ENCODE data around the gene C4orf50. TPM values are rescaled to one million over a fixed set of nuclear protein-coding genes. Genes with fewer than 3 reads are reported as not detected.

Gene C4orf50
- total and polyA plus RNA-seq, 2 experiments from 2014 or later: 0.06 to 0.31 TPM

- no peak overlapping the region for H3K27ac ChIP-seq (ENCODE audit: low read depth)
- no peaks in the 10 kb centered on the region for H3K9me3 Mint-ChIP-seq
- H3K4me3 Mint-ChIP-seq: no peak overlapping the region
- H3K4me1 Mint-ChIP-seq: peaks cover 23% of the 10 kb centered on the region
- H3K79me2 ChIP-seq (replicated peaks; ENCODE audit: insufficient read depth): no peaks in the 10 kb centered on the region
- H3K36me3 ChIP-seq (ENCODE audit: insufficient read depth): no peaks in the 10 kb centered on the region
- no peak for TF ChIP-seq CTCF (conservative IDR thresholded peaks at IDR 0.05; ENCODE audit: low read depth in 2 of 2)
- TF ChIP-seq REST (IDR thresholded peaks at IDR 0.05; ENCODE audit: unreplicated experiment): no peak
- no peak for TF ChIP-seq ZNF114 (CRISPR knock-in tag; IDR thresholded peaks at IDR 0.05)
- no peak for TF ChIP-seq ZNF331 (CRISPR knock-in tag; IDR thresholded peaks at IDR 0.05; ENCODE audit: low read depth)
- TF ChIP-seq EZH2 (IDR thresholded peaks at IDR 0.05; ENCODE audit: low read depth, unreplicated experiment): no peak
- TF ChIP-seq, protein P1, sequence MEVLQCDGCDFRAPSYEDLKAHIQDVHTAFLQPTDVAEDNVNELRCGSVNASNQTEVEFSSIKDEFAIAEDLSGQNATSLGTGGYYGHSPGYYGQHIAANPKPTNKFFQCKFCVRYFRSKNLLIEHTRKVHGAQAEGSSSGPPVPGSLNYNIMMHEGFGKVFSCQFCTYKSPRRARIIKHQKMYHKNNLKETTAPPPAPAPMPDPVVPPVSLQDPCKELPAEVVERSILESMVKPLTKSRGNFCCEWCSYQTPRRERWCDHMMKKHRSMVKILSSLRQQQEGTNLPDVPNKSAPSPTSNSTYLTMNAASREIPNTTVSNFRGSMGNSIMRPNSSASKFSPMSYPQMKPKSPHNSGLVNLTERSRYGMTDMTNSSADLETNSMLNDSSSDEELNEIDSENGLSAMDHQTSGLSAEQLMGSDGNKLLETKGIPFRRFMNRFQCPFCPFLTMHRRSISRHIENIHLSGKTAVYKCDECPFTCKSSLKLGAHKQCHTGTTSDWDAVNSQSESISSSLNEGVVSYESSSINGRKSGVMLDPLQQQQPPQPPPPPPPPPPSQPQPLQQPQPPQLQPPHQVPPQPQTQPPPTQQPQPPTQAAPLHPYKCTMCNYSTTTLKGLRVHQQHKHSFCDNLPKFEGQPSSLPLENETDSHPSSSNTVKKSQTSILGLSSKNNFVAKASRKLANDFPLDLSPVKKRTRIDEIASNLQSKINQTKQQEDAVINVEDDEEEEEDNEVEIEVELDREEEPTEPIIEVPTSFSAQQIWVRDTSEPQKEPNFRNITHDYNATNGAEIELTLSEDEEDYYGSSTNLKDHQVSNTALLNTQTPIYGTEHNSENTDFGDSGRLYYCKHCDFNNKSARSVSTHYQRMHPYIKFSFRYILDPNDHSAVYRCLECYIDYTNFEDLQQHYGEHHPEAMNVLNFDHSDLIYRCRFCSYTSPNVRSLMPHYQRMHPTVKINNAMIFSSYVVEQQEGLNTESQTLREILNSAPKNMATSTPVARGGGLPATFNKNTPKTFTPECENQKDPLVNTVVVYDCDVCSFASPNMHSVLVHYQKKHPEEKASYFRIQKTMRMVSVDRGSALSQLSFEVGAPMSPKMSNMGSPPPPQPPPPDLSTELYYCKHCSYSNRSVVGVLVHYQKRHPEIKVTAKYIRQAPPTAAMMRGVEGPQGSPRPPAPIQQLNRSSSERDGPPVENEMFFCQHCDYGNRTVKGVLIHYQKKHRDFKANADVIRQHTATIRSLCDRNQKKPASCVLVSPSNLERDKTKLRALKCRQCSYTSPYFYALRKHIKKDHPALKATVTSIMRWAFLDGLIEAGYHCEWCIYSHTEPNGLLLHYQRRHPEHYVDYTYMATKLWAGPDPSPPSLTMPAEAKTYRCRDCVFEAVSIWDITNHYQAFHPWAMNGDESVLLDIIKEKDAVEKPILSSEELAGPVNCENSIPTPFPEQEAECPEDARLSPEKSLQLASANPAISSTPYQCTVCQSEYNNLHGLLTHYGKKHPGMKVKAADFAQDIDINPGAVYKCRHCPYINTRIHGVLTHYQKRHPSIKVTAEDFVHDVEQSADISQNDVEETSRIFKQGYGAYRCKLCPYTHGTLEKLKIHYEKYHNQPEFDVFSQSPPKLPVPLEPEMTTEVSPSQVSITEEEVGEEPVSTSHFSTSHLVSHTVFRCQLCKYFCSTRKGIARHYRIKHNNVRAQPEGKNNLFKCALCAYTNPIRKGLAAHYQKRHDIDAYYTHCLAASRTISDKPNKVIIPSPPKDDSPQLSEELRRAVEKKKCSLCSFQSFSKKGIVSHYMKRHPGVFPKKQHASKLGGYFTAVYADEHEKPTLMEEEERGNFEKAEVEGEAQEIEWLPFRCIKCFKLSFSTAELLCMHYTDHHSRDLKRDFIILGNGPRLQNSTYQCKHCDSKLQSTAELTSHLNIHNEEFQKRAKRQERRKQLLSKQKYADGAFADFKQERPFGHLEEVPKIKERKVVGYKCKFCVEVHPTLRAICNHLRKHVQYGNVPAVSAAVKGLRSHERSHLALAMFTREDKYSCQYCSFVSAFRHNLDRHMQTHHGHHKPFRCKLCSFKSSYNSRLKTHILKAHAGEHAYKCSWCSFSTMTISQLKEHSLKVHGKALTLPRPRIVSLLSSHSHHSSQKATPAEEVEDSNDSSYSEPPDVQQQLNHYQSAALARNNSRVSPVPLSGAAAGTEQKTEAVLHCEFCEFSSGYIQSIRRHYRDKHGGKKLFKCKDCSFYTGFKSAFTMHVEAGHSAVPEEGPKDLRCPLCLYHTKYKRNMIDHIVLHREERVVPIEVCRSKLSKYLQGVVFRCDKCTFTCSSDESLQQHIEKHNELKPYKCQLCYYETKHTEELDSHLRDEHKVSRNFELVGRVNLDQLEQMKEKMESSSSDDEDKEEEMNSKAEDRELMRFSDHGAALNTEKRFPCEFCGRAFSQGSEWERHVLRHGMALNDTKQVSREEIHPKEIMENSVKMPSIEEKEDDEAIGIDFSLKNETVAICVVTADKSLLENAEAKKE (CRISPR knock-in tag; IDR thresholded peaks at IDR 0.05): no peak
- TF ChIP-seq, protein P2, sequence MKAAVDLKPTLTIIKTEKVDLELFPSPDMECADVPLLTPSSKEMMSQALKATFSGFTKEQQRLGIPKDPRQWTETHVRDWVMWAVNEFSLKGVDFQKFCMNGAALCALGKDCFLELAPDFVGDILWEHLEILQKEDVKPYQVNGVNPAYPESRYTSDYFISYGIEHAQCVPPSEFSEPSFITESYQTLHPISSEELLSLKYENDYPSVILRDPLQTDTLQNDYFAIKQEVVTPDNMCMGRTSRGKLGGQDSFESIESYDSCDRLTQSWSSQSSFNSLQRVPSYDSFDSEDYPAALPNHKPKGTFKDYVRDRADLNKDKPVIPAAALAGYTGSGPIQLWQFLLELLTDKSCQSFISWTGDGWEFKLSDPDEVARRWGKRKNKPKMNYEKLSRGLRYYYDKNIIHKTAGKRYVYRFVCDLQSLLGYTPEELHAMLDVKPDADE (IDR thresholded peaks at IDR 0.05): no peak
- TF ChIP-seq CREB1 (CRISPR knock-in tag; IDR thresholded peaks at IDR 0.05; ENCODE audit: low read depth): no peak
- TF ChIP-seq STAT1 (IDR thresholded peaks at IDR 0.05; ENCODE audit: unreplicated experiment): no peak
- TF ChIP-seq EZH2phosphoT487 (IDR thresholded peaks at IDR 0.05; ENCODE audit: unreplicated experiment): no peak
- TF ChIP-seq POLR2AphosphoS5 (IDR thresholded peaks at IDR 0.05; ENCODE audit: low read depth): no peak
- TF ChIP-seq NANOG (IDR thresholded peaks at IDR 0.05; ENCODE audit: borderline replicate concordance): no peak
- TF ChIP-seq JUNB (IDR thresholded peaks at IDR 0.05; ENCODE audit: unreplicated experiment): no peak
- no peaks in the 10 kb centered on the region; the same call in 2 of the 3 replicates for H3K36me3 Mint-ChIP-seq (ENCODE audit: low read depth)
- no peaks in the 10 kb centered on the region for H3K4me1 ChIP-seq (ENCODE audit: insufficient read depth)
- H4K20me1 ChIP-seq (replicated peaks; ENCODE audit: insufficient read depth): no peaks in the 10 kb centered on the region
- no peak overlapping the region for H3K4me2 ChIP-seq
- H3K4me3 ChIP-seq: no peak overlapping the region
- H3K27me3 Mint-ChIP-seq (ENCODE audit: insufficient read depth, low read depth, poor library complexity): peaks cover 4% of the 10 kb centered on the region
- DNase-seq (ENCODE audit: low spot score) (no peak), ATAC-seq (no peak)
- no peaks in the 10 kb centered on the region for H3K9me2 ChIP-seq (ENCODE audit: insufficient read depth)
- no peaks in the 10 kb centered on the region for H3K27me3 ChIP-seq (ENCODE audit: insufficient read depth)
- H3K27ac Mint-ChIP-seq: no peak overlapping the region
- H2AFZ ChIP-seq: no peak overlapping the region
- 0 out of 2 replicates have a peak, but pooled peaks cover 4% of the 10 kb centered on the region for H3F3A ChIP-seq (replicated peaks; ENCODE audit: low read depth)
Observed at GRCh38 chr4:6022607-6023288, 4.5 kb upstream of the C4orf50 start.

All from GM23338 (cell line).